UCSD-AML1 (cell line): ENCODE results near the gene TPCN2.

Experiments used
- DNase-seq: peaks from one replicate; lab custom pipeline; 2025; ENCODE audit not compliant: unreplicated experiment; lab: John Stamatoyannopoulos, UW

TPCN2 gene

GRCh38 chr11:69055598-69056516, 7.1 kb downstream of the TPCN2 start:
- DNase-seq = no peak

- DNase-seq = no peak
Observed at GRCh38 chr11:69057236-69057635, 8.5 kb downstream of the TPCN2 start.

- DNase-seq = no peak
Observed at GRCh38 chr11:69057801-69058200, 9.1 kb downstream of the TPCN2 start.

GRCh38 chr11:69058511-69059270, 10.0 kb downstream of the TPCN2 start:
- peak; percentile 30 for DNase-seq

- DNase-seq = no peak
Observed at GRCh38 chr11:69059429-69059828, 10.7 kb downstream of the TPCN2 start.

- no peak for DNase-seq
Observed at GRCh38 chr11:69059985-69060384, 11.3 kb downstream of the TPCN2 start.

- no peak for DNase-seq
Observed at GRCh38 chr11:69060806-69061712, 12.3 kb downstream of the TPCN2 start.

- DNase-seq = no peak
Observed at GRCh38 chr11:69061713-69062053, 13.0 kb downstream of the TPCN2 start.

GRCh38 chr11:69062169-69062855, 13.6 kb downstream of the TPCN2 start:
- no peak for DNase-seq

GRCh38 chr11:69062873-69063651, 14.3 kb downstream of the TPCN2 start:
- no peak for DNase-seq

- no peak for DNase-seq
Observed at GRCh38 chr11:69063652-69064260, 15.0 kb downstream of the TPCN2 start.

GRCh38 chr11:69064394-69064957, 15.7 kb downstream of the TPCN2 start:
- DNase-seq = no peak

- DNase-seq = no peak
Observed at GRCh38 chr11:69065147-69065710, 16.5 kb downstream of the TPCN2 start.

- no peak for DNase-seq
Observed at GRCh38 chr11:69066122-69067112, 17.7 kb downstream of the TPCN2 start.

- DNase-seq = no peak
Observed at GRCh38 chr11:69067200-69067599, 18.5 kb downstream of the TPCN2 start.

GRCh38 chr11:69071086-69071800, 22.5 kb downstream of the TPCN2 start:
- no peak for DNase-seq

- DNase-seq = no peak
Observed at GRCh38 chr11:69071956-69072355, 23.2 kb downstream of the TPCN2 start.
